GM18873 (cell line): ENCODE results near the gene GABRA5.

ENCODE experiments used
- ATAC-seq: cut with Tn5 transposase; IDR thresholded peaks from one replicate; pipeline ENCODE4 v1.9.1; 2021; ENCODE audit warnings: mild to moderate bottlenecking, moderate library complexity, moderate number of reproducible peaks; ENCODE audit not compliant: unreplicated experiment, low FRiP score

Gene GABRA5

DNA sequence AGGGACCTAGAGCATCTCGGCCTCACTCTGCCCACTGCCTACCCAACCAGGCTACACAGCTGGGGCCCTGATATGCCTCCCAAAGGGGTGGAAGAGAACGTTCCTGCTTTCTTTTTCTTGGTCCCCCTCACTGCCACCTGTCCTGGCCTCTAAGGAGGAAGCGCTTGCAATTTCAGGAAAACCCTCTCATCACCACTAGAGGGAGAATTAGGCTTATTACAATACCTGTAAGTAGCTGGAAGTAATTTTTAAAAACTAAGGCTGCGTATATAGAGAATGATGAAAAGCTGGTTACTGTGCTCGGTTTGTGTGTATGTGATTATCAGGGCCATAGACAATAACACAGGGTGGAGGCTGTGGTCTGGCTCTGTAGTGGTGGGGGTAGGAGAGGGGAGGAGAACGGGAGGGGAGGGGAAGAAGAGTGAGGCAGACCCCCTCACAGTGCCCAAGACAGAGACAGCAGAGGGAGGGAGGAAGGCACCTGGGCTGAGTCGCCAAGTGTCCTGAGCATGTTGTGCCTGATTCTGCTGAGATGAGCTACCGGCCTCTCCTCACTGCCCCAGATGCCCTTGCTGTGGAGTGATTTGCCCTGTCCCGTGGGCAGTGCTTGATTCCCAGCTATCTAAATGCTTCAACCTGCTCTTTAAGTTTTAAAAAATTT, 107.4 kb downstream of the GABRA5 start:
- no peak for ATAC-seq

DNA sequence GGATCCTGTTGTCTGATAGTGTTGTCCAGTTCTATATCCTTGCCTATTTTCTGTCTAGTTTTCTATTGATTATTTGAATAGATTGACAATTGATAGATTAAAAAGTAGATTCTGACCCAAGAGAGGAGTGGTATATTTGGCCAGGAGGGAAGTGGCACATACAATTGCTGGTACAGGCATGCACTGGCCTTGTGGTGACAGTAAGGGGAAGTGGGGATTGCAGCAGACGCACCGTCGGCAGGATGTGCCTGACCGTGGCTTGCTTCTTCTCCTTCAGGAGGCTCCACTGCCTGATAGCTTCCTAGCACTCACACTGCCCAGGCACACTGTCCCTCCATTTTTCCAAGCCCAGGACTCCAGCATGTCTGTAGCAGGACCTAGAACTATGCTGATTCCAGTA, 114.6 kb downstream of the GABRA5 start:
- no peak for ATAC-seq

DNA sequence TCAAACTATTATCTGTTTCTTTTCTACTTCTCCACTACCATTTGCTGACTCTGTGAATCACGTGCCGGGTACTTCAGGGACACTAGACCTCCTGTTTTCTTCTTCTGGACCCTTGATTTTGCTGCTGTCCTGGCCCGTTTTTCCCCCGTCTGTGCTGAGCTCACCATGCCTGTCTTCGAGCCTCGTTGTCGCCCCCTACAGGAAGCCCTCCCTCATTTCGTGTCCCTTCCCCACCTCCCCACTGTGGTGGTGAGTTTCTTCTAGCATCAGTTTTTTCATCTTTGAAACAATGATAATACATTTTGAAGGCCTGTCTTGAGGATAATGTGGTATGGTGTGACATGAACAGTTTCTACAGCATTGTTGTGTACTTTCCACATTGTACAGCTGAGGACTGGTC, 117.0 kb downstream of the GABRA5 start:
- ATAC-seq: no peak

DNA sequence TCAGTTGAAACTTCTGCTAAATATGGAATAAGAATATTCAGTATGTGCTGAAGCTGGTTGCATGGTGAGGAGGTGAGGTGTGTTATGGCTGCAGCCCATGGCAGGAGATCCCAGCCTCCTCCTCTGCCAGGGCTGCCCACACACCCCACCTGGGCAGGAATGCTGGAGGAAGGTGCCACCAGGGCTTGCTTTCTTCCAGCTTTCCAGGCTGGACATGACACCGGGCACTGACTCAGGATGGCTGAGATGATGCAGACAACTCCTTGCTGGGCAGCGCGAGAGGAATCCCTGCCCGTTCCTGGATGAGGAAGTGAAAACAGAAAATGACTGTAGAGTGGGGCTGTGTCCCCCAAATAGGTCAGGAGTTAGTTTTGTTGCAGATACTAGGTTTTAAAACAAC, 118.2 kb downstream of the GABRA5 start:
- no peak for ATAC-seq

DNA sequence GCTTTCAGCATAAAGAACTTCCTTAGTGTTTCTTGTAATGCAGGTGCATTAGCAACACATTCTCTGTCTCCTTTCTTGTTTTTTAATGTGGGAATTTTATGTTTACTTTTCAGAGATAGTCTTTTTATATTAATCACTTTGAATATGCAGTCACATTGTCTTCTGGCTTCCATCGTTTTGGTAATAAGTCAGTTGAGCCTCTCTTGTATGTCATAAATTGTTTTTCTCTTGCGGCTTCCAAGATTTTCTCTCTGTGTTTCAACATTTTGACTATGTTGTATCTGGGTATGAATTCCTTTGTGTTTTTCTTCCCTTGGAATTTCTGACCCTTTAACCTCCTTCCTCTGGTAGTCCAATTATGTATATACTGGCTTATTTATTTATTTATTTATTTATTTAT, 129.4 kb downstream of the GABRA5 start:
- ATAC-seq: no peak
